GM18951 (cell line): ENCODE data around the gene WAPL.
"Not testable (repeated sequence)": the region's sequence is repeated elsewhere in the genome, so short reads cannot be mapped to it uniquely, and the experiment has no call there.

ENCODE experiments used
- POLR2A ChIP-seq: IDR thresholded peaks from 4 replicates; pipeline ENCODE4 v1.6.1; 2011; ENCODE audit warnings: mild to moderate bottlenecking; ENCODE audit not compliant: insufficient read length, insufficient read depth; ENCODE audit errors: extremely low read depth
- in situ Hi-C: fragments of 300-500 bp; cut with MboI; formaldehyde crosslinking; loops from one replicate; pipeline ENCODE4 v1.12.0; 2022; ENCODE audit warnings: low sequenced_read_pairs, mixed read lengths, inconsistent platforms; ENCODE audit not compliant: unreplicated experiment

WAPL gene

DNA sequence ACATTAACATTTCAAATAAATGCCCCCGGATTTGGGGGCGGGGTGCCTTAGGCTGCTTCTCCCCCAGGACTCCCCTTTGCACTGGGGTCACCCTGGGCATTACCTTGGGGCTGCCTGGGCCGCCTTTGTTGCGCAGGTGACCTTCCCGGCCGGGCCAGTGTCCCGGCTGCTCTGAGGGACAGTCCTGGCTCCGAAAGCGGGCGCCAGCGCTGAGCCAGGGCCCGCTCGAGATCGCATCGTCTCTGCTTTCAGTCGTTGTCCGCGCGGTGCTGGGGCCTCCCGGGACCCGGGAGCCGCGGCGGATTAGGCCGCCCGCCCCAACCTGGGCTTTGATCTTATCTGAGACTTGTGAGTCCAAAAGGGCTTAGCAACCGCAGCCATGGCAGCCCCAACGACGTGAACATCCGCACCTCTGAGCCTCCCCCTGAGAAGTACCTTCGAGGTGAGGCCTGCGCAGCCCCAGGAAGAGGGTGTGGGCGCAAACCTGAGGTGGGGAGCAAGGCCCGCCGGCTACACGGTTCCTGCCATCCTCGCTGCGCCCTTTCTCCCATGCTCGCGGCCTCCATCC is 14.8 kb upstream of the WAPL start:
- no peak for TF ChIP-seq POLR2A
- in situ Hi-C loops, result no loop called here

DNA sequence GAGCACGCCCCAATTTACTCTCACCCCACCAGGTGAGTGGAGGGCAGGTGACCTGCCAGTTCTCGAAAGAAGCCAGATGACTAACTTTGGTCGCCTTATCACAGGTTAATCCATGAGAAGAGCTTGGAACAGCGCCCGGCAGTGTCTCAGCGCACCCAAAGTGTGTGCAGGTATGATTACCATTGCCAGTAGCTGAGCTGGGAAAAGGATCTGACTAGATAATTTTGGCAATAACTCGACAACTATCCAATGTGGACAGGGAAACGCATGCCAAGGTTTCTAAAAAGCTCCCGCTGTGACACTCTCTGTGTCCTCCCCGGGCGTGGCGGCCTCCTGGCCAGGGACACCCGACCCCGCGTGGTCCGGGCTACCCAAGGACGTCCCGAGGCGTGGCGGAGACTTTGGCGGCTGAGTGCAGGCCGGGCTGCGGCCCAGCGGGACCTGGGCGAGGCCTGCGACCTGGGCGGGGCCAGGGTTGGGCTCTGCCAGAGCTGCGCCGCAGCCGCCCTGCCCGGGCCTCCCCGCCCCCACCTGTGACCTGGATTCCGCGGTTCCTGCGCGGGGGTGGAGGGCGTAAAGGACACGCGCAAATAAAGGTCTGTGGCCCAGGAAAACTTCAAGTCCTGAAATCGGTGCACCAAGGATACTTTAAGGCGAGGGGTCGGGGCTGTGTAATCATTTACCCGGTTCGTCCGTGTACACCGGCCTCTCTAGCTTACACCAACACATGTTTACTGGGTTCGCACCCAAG is 13.7 kb upstream of the WAPL start:
- in situ Hi-C loops, result no loop called here
- TF ChIP-seq POLR2A, result no peak

DNA sequence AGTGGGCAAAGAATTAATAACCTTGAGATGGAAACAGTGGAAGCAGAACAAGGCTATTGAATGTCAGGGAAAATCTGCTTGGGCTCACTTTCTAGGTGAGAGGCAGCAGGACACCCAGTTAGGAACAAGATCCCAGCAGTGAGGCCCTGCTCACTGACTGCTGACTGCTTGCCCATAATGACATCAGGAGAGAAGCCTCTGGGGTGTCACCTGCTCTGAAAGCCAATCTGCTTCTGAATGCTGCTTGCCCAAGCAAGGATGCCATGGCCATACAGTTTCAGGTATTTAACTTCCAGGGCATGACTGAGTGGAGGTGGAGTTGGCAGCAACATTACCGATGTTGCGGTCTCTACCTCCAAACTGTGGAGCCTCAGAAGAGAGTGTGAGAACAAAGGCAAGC is 11.7 kb upstream of the WAPL start:
- no peak for TF ChIP-seq POLR2A
- in situ Hi-C loops, result no loop called here

DNA sequence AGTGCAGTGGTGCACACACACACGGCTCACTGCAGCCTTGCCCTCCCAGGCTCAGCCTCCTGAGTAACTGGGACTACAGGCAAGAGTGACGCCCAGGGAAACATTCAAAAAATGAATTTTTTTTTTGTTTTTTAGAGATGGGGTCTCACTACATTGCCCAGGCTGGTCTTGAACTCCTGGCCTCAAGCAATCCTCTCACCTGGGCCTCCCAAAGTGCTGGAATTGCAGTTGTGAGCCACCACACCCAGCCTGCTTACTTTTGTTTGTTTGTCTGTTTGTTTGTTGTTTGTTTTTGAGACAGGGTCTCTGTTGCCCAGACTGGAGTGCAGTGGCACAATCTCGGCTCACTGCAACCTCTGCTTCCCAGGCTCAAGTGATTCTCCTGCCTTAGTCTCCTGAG is 7.1 kb upstream of the WAPL start:
- in situ Hi-C loops, result not testable (repeated sequence)

DNA sequence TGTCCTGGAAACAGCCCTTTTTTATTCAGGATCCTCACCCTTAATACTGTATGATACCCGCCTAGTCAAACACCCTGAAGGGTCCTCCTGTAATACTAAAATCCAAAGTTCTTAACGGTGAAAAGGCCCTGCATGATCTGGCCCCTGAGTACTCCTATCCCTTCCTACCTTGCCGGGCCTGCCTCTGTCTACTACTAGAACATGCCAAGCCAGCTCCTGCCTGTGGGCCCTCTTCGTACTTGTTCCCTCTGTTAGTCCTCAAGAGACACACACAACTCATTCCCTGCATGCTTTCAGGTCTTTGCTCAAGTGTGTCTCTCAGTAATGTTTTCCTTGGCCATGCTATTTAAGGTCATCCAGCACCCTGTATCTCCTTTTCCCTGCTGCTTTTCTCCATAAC is 5.0 kb upstream of the WAPL start:
- in situ Hi-C loops, result no loop called here
- no peak for TF ChIP-seq POLR2A

DNA sequence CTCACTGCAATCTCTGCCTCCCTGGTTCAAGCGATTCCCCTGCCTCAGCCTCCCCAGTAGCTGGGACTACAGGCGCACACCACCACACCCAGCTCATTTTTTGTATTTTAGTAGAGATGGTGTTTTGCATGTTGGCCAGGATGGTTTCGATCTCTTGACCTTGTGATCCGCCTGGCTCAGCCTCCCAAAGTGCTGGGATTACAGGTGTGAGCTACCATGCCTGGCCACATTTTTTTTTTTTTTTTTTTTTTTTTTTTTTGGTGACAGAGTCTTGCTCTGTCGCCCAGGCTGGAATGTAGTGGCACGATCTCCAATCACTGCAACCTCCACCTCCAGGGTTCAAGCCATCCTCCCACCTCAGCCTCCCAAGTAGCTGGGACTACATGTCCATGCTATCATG is 4.1 kb upstream of the WAPL start:
- in situ Hi-C loops, result not testable (repeated sequence)

DNA sequence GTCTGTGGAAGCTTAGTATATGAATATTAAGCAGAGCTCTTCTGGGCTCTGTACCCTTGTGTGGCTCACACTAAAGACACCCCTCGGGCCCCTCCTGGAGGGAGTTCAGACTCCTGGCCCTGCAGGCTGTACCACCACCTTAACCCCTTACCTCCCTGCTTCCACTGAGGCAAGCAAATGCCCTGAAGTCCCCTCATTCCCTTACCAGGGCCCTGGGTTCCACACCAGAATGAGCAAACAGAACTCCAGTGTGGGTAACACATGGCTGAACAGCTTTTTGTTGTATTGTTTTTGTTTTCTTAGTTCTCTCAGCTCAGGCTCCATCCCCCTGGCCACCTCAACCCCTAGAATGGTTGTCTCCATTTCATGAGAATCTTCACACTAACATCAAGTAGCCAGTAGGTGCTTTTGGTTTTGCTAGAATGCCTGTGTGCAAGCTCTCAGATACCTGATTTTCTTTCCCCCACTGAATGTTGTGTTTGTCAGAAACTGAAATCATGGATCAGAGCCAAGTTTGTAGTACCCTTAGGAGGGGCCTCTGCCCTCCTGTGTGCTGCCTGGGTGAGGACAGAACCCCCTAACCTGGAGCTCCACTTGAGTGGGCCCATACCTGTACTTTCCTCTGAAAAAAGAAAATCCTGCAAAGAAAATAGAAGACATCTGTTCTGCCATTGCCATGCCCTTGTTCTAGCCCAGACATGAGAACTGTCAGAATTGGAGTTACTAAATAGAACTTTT is 2.8 kb upstream of the WAPL start:
- no peak for TF ChIP-seq POLR2A
- in situ Hi-C loops, result no loop called here

DNA sequence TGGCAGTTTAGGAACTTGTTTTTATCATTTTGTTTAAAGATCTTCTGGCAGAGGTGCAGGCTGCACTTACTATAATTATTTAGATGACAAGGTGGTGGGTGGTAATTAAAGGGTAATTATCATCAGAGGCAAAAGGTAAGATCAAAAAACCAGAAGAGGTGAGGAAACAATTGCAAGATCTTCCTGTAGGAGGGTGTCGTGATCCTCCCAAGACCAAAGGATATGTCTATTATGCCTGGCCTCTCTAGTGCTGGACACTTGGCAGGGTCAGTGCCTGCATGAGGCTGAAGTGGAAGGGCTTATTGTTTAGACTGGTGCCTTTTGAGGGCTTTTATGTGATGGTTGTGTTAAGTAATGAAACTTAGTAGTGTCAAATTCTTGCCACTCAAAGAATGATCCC is 1.8 kb upstream of the WAPL start:
- in situ Hi-C loops, result no loop called here
- no peak for TF ChIP-seq POLR2A

DNA sequence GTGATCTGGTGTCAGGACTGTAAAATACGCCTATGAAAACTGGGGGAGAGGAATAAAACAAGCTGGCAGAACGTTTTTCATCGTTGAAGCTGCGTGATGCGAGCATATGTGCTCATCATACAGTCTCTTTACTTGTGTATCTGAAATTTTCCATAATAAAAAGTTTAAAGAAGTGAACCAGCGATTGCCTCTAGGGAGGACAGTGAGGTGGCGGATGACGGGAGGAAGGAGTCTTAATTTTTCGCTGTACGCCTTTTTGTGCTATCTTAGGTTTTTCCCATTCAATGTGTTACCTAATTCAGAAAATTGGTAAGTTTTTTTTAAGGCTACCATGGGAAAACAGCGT is 891 bp upstream of the WAPL start:
- TF ChIP-seq POLR2A, result no peak
- in situ Hi-C loops, result no loop called here

DNA sequence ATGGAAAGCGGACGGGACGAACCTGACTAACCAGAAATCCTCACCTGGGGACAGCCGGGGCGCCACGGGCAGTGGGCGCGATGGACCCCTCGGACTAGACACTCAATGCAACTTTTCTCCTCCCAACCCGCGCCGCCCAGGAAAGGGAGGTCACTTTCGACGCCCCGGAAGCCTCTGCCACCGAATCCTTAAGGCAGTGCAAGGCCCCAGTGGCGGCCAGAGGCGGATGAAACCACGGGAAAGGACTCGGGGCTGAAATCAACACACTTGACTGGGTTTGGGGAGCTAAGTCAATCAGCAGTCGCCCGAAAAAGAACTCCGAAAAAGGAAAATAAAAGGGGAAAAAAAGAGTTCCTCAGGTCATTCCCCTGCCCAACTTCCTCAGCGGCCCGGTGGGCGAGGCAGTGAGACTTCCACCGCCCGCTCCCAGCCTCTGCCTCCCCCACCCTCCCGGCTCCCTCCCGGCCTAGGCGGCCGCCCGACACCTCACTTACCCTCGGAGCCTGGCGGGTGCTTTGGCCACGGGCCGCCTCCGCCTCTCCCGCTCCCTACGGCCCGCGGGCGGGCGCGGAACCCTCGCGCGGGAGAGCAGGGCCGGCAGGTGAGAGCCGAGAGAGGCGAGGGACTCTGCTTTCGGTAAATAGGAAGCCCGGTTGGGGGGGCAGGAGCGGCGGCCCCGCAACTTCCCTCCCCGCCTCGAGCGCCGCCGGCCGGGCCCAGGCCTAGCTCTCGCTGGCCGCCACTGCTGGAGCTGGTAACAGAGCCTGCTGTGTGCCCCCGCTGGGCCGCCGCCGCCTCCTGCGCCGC is 518 bp downstream of the WAPL start:
- in situ Hi-C loops, result no loop called here
- TF ChIP-seq POLR2A, result peak; percentile 57

DNA sequence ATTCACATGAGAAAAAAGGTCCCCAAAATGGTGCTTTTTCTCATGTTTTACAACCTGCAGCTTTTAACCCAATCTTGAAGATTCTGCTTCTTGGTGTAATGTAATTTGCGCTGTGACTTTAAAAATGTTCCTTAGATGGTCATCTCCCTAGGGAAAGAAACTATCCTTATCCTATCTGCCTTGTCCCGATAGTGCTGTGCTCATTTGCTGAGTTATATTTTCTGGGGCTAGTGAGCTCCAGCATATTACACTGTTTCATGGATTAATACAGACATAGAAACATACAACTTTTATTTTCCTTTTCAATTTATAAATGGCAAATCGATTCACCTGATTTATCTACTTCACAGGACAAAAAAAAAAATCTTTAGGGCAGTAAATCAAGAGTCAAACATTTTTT is 2.8 kb downstream of the WAPL start:
- in situ Hi-C loops, result no loop called here
- TF ChIP-seq POLR2A, result no peak

DNA sequence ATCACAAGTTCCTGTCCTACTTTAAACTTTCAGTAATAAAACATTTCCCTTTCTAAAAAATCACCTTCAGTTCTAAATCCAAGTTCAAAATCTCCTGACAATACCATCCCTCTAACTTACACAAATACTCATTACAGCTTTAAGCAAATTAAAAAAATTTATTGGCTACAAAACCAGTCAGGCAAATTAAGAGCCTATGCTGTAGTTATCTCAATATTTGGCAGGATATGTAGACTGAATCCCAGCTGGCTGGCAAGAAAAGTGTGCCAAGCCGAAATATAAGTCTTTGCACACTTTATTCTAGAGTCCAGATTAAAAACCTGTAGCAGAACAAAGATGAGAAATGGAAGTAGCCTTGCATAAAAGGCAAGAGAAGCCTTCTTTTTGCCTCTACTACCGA is 9.5 kb downstream of the WAPL start:
- TF ChIP-seq POLR2A, result no peak
- in situ Hi-C loops, result no loop called here

DNA sequence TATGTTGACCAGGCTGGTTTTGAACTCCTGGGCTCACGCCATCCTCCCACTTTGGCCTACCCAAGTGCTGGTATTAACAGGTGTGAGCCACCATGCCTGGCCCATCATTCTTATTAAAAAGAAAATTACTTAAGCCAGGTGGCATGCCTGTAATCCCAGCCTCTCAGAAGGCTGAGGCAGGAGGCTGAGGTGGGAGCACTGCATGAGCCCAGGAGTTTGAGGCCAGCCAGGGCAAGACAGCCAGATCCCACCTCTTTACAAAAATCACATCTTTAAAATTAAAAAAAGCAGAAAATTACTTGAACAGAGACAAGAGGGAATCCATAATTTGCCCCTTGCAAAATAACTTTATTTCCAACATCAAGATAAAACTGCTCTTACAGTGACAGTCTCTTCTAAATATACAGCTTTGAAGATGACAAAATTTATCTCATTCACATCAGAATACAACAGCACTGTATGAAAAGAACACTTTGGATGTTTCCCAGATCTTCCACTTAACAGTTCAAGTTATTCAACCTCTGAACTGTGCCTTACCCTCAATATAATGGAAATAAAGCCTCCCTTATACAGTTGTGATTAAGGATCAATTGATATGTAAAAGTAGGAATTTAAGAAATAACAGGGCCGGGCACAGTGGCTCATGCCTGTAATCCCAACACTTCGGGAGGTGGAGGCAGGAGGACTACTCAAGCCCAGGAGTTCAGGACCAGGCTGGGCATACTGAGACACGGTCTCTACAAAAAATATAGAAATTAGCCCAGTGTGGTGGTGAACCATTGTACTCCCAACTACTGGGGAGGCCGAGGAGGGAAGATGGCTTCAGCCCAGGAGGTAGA is 10.3 kb downstream of the WAPL start:
- no peak for TF ChIP-seq POLR2A
- in situ Hi-C loops, result no loop called here
